T-helper 1 cell treated with Interleukin-12 subunit alpha and Interleukin-12 subunit beta and Interleukin-4 antibody, amounts not matched to agents 30 μg/mL and 1 μg/mL, for 36 hours (primary cell): ENCODE measurements around the gene SLC6A18.

ENCODE experiments used
- H3K27ac Mint-ChIP-seq: one replicate; pipeline ENCODE4 v1.8.0; 2021; ENCODE audit warnings: mild to moderate bottlenecking, mixed read lengths
- H3K27me3 Mint-ChIP-seq: one replicate; pipeline ENCODE4 v1.8.0; 2021; ENCODE audit warnings: low read depth, mixed read lengths
- H3K36me3 Mint-ChIP-seq: one replicate; pipeline ENCODE4 v1.8.0; 2021; ENCODE audit warnings: low read depth, mixed read lengths
- H3K4me1 Mint-ChIP-seq: one replicate; pipeline ENCODE4 v1.8.0; 2021; ENCODE audit warnings: low read depth, mixed read lengths
- H3K4me3 Mint-ChIP-seq: one replicate; pipeline ENCODE4 v1.8.0; 2021; ENCODE audit warnings: mild to moderate bottlenecking, moderate library complexity, mixed read lengths
- H3K9me3 Mint-ChIP-seq: one replicate; pipeline ENCODE4 v1.8.0; 2021; ENCODE audit warnings: mixed read lengths

The SLC6A18 gene

DNA sequence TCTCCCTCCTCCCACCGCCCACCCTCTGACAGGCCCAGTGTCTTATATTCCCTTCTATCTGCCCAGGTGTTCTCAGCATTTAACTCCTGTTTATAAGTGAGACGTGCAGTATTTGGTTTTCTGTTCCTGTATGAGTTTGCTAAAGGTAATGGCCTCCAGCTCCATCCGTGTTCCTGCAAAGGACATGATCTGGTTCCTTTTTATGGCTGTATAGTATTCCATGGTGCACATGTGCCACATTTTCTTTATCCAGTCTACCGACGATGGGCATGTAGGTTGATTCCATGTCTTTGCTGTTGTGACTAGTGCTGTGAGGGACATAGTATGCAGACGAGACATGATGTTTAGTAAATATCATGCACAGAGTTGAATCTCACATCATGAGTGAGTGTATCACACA, 30.8 kb upstream of the SLC6A18 start:
- H3K9me3 Mint-ChIP-seq, result no peaks in the 10 kb centered on the region
- H3K27me3 Mint-ChIP-seq, result peaks cover 18% of the 10 kb centered on the region
- no peak overlapping the region for H3K27ac Mint-ChIP-seq
- H3K4me3 Mint-ChIP-seq, result no peak overlapping the region
- H3K36me3 Mint-ChIP-seq, result no peaks in the 10 kb centered on the region
- H3K4me1 Mint-ChIP-seq, result no peaks in the 10 kb centered on the region

DNA sequence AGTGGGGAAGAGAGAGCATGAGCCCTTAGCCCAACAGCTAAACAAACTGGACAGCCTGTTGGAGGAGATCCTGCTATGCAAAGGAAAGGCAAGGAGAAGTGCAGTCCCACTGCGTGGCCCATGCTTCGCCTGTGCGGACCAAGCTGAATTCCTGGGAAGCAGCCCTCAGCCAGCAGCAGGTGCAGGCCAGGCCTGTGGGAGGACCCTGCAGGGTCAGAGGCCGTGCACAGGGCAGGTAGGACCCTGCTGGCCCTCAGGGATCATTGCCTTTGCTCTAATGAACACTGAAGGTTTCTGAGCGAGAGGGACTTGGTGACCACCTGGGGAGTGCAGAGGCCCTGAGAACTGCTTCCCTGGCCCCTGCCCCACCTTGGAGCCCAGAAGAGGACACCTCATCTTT, 29.7 kb upstream of the SLC6A18 start:
- Mint-ChIP-seq H3K4me1 (no peaks in the 10 kb centered on the region), H3K27me3 (peaks cover 13% of the 10 kb centered on the region), H3K36me3 (no peaks in the 10 kb centered on the region), H3K4me3 (no peak overlapping the region), H3K27ac (no peak overlapping the region), H3K9me3 (no peaks in the 10 kb centered on the region)

DNA sequence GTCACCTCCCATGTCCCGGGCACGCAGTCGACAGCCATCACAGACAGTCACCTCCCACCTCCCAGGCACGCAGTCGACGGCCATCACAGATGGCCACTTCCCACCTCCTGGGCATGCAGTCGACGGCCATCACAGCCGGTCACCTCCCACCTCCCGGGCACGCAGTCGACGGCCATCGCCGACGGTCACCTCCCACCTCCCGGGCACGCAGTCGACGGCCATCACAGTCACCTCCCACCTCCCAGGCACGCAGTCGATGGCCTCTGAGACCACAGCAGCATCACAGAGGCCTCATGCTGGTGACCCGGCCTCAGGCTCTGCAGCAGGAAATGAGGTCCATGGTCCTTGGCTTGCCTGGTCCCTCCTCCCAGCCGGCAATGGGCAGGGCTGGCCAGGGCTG, 29.3 kb upstream of the SLC6A18 start:
- no peaks in the 10 kb centered on the region for H3K36me3 Mint-ChIP-seq
- no peaks in the 10 kb centered on the region for H3K4me1 Mint-ChIP-seq
- no peak overlapping the region for H3K4me3 Mint-ChIP-seq
- no peaks in the 10 kb centered on the region for H3K9me3 Mint-ChIP-seq
- H3K27ac Mint-ChIP-seq, result no peak overlapping the region
- H3K27me3 Mint-ChIP-seq, result peaks cover 9% of the 10 kb centered on the region

DNA sequence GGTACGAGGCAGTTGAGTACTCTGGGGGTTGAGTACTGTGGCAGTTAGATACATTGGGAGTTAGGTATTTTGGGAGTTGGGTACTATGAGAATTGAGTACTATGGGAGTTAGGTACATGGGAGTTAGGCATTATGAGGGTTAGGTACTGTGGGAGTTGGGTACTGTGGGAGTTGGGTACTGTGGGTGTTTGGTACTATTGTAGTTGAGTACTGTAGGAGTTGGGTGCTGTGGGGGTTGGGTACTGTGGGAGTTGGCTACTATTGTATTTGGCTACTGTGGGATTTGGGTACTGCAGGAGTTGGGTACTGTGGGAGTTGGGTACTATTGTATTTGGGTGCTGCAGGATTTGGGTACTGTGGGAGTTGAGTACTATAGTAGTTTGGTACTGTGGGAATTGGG, 28.6 kb upstream of the SLC6A18 start:
- no peaks in the 10 kb centered on the region for H3K36me3 Mint-ChIP-seq
- no peak overlapping the region for H3K4me3 Mint-ChIP-seq
- no peak overlapping the region for H3K27ac Mint-ChIP-seq
- H3K4me1 Mint-ChIP-seq, result no peaks in the 10 kb centered on the region
- H3K9me3 Mint-ChIP-seq, result no peaks in the 10 kb centered on the region
- peaks cover 7% of the 10 kb centered on the region for H3K27me3 Mint-ChIP-seq

DNA sequence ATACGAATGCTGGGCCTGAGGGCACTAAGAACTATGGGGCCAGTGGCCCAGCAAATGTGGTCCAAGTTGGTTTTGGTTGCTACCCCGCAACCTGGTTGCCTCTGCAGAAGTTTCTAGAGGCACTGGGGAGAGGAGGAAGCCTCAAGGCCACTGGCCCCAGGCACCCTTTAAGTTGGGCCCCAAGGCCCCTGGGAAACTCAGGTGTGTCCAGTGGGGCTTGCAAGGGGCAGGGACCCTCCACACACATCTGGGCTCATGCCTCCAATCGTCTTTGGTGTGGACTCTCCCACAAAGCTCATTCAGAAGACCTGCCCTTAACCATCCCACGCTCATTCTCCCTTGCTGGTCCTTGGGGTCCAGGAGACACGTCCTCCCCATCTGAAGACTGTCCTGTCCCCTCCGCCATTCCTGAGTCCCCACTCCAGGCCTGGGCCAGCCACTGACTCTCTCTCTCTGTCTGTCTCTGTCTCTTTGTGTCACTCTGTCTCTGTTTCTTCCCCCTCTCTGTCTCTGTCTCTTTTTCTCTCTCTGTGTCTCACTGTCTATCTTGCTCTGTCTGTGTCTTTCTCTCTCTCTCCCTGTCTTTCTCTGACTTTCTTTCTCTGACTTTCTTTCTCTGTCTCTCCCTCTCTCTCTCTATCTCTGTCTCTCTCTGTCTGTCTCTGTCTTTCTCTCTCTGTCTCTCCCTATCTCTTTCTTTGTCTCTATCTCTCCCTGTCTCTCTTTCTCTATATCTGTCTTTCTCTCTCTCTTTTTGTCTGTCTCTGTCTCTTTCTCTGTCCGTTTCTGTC, 27.1 kb upstream of the SLC6A18 start:
- no peak overlapping the region for H3K4me3 Mint-ChIP-seq
- H3K9me3 Mint-ChIP-seq, result no peaks in the 10 kb centered on the region
- H3K4me1 Mint-ChIP-seq, result no peaks in the 10 kb centered on the region
- peaks cover under 1% of the 10 kb centered on the region for H3K27me3 Mint-ChIP-seq
- no peak overlapping the region for H3K27ac Mint-ChIP-seq
- H3K36me3 Mint-ChIP-seq, result no peaks in the 10 kb centered on the region

GRCh38 chr5:1199340-1199648, 25.9 kb upstream of the SLC6A18 start:
- H3K27ac Mint-ChIP-seq, result no peak overlapping the region
- no peaks in the 10 kb centered on the region for H3K4me1 Mint-ChIP-seq
- no peaks in the 10 kb centered on the region for H3K36me3 Mint-ChIP-seq
- H3K27me3 Mint-ChIP-seq, result no peaks in the 10 kb centered on the region
- no peak overlapping the region for H3K4me3 Mint-ChIP-seq
- H3K9me3 Mint-ChIP-seq, result no peaks in the 10 kb centered on the region

GRCh38 chr5:1199649-1200494, 25.3 kb upstream of the SLC6A18 start:
- Mint-ChIP-seq H3K4me3 (no peak overlapping the region), H3K27ac (no peak overlapping the region), H3K27me3 (no peaks in the 10 kb centered on the region), H3K4me1 (no peaks in the 10 kb centered on the region), H3K36me3 (no peaks in the 10 kb centered on the region), H3K9me3 (no peaks in the 10 kb centered on the region)

DNA sequence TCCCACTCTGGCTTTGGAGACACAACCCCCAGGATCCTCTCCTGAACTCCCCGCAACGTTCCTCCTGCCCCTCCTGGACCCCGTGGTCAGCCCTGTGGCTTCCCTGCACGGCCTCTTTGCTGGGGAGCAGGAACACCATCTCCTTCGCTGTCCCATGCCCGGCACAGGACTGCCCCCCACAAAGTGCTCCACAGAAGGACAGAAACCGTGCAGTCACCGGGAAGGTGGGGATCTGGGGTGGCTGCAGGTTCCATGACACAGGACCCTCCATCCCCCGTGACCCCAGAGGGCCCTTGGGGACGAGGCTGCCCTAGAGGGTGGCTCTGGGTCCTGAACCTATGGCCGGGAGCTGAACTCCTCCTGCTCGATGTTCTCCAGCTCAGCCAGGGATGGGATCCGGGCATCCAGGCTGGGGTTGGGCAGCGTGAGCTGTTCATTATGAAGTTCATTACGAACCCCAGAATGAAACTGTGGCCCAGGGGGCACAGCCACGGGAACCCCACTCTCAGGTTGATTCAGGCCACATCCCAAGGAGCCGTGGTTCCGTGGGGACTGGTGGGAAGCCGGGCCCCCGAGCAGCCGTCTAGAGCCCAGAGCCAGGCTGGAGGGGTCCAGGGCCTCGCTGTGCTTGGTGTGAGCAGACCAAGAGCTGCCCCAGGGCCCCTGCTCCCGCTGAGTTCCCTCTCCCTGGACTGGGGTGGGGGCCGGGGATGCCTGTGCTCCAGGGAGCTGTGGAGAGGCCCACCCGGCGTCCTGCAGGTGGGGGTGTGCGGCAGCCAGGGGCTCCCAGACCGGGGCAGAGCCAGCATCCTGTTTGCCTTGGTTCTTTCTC, 24.5 kb upstream of the SLC6A18 start:
- Mint-ChIP-seq H3K4me1 (no peaks in the 10 kb centered on the region), H3K36me3 (no peaks in the 10 kb centered on the region), H3K27me3 (no peaks in the 10 kb centered on the region), H3K4me3 (no peak overlapping the region), H3K9me3 (no peaks in the 10 kb centered on the region), H3K27ac (no peak overlapping the region)

DNA sequence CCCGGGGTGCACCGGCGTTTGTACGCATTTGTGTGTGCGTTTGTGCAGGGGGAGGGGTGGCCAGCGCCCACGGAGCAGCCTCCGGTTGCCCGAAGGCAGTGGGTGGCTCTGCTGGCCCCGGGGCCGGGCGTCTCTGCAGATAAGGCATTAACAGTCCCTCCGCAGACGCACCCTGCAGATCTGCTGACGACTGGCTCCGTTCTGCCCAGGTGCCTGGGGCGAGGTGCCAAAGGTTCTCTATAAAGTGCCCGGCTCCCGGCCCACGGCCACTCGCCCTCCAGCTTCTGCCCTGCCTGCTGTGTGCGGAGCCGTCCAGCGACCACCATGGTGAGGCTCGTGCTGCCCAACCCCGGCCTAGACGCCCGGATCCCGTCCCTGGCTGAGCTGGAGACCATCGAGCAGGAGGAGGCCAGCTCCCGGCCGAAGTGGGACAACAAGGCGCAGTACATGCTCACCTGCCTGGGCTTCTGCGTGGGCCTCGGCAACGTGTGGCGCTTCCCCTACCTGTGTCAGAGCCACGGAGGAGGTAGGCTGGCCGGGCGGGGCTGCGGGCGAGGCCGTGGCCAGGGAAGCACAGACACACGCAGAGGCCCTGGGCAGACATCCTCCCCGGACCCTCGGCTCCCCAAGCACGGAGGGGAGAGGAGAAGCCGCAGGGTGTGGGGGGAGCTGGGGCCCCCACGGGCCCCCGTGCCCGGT, 23.7 kb upstream of the SLC6A18 start, which contains the start of gene SLC6A19:
Gene SLC6A19 (plus strand): TSS at position 269 of the 699 bp plus-strand sequence. CDS start 56 bp downstream, at position 325.
- no peaks in the 10 kb centered on the region for H3K4me1 Mint-ChIP-seq
- H3K36me3 Mint-ChIP-seq, result no peaks in the 10 kb centered on the region

GRCh38 chr5:1202026-1202797, 23.0 kb upstream of the SLC6A18 start:
- Mint-ChIP-seq H3K36me3 (no peaks in the 10 kb centered on the region), H3K27me3 (no peaks in the 10 kb centered on the region), H3K4me3 (no peak overlapping the region), H3K4me1 (no peaks in the 10 kb centered on the region), H3K9me3 (no peaks in the 10 kb centered on the region), H3K27ac (no peak overlapping the region)

More for the DNA sequence above, 23.7 kb upstream of the SLC6A18 start, which contains the start of gene SLC6A19:
- H3K9me3 Mint-ChIP-seq, result no peaks in the 10 kb centered on the region
- no peaks in the 10 kb centered on the region for H3K27me3 Mint-ChIP-seq
- no peak within 1 kb of the TSS for H3K27ac Mint-ChIP-seq
- H3K4me3 Mint-ChIP-seq, result no peak within 1 kb of the TSS

DNA sequence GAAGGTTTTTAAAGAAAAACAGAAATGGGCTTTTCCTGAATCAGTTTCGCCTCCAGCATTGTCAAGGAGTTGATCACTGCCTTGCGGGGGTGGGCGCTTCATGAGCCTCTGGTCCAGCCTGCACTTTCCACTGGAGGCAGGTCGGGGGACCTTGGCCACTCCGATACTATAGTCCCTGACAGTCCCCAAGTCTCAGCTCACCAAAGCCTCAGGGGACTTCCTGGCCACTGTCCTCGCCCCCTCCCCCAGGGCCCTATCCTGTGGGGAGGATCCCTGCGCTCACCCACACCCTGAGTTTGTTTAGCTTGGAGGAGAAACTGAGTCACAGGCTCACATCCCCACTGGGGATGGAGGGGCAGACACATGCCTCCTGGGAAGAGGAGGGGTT, 22.4 kb upstream of the SLC6A18 start:
- Mint-ChIP-seq H3K27me3 (no peaks in the 10 kb centered on the region), H3K4me1 (no peaks in the 10 kb centered on the region), H3K27ac (no peak overlapping the region), H3K36me3 (no peaks in the 10 kb centered on the region), H3K4me3 (no peak overlapping the region), H3K9me3 (no peaks in the 10 kb centered on the region)

GRCh38 chr5:1203311-1203967, 21.7 kb upstream of the SLC6A18 start:
- no peaks in the 10 kb centered on the region for H3K9me3 Mint-ChIP-seq
- no peak overlapping the region for H3K4me3 Mint-ChIP-seq
- no peak overlapping the region for H3K27ac Mint-ChIP-seq

DNA sequence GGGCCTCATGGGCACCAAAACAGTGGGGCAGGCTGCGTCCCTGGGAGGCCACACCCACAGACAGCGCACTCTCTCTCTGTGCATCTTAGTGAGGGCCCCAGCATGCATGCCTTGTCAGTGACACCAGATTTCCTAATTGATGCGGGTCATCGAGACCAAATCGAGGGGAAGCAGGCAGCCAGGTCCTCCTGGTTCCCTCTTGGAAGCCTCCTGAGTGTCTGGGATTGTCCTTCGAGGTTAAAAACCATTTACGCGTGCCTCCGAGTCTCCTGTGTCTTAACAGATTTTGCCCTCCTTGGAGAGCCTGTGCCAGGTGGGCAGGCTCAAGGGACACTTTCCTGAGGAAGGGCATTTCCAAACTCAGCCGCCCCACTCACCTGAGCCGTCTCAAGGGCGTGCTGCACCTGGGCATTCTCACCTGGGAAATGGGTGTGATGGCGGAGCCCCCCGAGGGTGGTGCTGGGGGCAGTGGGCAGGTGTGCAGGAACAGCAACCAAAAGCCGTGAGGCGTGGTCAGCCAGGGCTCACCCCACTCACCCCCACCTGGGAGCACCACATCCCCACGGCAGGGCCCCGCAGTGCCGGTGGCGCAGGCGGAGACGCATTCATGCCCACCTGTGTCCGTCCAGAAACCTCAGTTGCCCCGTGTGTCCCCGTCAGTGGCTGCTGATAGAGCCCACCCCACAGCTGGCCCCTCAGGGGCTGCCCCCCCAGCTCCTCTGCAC, 21.1 kb upstream of the SLC6A18 start:
- Mint-ChIP-seq H3K4me1 (no peaks in the 10 kb centered on the region), H3K36me3 (no peaks in the 10 kb centered on the region), H3K27ac (no peak overlapping the region), H3K4me3 (no peak overlapping the region), H3K27me3 (no peaks in the 10 kb centered on the region), H3K9me3 (no peaks in the 10 kb centered on the region)

More at GRCh38 chr5:1203311-1203967, 21.7 kb upstream of the SLC6A18 start:
- Mint-ChIP-seq H3K4me1 (no peaks in the 10 kb centered on the region), H3K27me3 (no peaks in the 10 kb centered on the region), H3K36me3 (no peaks in the 10 kb centered on the region)
